GM21737 (cell line): ENCODE measurements around the gene IGHMBP2.

Experiments used
- ATAC-seq: cut with Tn5 transposase; IDR thresholded peaks from one replicate; pipeline ENCODE4 v1.9.1; 2021; ENCODE audit warnings: mild to moderate bottlenecking, moderate library complexity; ENCODE audit not compliant: unreplicated experiment

The IGHMBP2 gene

DNA sequence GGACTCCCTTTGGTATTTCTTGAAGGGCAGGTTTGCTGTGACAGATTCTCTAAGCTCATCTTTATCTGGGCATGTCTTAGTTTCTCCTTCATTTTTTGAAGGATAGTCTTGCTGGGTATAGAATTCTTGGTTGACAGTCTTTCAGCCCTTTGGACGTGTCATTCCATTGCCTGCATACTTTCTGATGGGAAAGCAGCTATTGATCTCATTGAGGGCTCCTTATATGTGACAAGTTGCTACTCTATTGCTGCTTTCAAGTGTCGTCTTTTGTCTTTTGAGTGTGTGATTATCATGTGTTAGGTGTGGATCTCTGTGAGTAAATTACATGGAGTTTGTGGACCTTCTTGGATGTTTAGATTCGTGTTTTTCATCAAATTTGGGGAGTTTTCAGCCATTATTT lies 21.9 kb downstream of the IGHMBP2 start:
- no peak for ATAC-seq

DNA sequence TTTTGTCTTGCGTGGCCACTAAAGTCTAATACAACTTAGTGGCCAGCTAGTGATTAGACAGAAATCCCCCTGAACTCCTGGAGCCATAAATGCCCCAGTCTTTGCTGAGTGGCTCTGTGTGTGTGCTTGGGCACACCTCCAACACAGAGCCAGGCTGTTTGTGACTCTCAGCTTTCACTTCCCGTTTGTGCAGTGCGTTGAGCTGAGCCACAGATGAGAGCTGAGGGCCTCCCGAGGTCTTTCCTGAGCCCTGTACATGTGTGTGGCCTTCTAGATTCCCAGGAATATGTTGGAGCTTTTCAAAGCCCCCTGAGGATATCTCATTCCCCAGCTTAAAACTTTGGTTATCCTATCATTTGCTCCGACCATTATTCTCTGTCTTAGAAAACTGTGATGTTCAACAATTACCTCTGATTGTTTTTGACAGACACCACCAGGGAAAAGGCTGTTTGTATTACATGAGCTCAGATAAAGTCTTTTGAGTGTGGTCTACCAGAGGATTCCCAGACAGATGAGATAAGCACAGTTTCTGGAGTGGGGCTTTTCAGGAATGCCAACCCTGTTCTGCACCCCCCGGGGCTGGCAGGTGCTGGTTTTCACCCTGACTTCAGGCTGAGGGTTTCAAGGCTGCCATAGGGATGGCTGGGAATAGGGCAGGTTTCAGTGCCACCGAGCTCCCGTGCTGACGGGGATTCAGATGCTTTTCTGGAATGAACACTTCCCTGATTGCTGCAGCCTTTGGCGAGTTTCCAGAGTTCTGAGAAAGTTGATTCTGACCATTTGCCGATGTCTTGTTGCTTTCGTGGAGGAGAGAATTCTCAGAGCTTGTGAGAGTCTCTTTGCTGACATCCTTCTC lies 23.8 kb downstream of the IGHMBP2 start:
- no peak for ATAC-seq

DNA sequence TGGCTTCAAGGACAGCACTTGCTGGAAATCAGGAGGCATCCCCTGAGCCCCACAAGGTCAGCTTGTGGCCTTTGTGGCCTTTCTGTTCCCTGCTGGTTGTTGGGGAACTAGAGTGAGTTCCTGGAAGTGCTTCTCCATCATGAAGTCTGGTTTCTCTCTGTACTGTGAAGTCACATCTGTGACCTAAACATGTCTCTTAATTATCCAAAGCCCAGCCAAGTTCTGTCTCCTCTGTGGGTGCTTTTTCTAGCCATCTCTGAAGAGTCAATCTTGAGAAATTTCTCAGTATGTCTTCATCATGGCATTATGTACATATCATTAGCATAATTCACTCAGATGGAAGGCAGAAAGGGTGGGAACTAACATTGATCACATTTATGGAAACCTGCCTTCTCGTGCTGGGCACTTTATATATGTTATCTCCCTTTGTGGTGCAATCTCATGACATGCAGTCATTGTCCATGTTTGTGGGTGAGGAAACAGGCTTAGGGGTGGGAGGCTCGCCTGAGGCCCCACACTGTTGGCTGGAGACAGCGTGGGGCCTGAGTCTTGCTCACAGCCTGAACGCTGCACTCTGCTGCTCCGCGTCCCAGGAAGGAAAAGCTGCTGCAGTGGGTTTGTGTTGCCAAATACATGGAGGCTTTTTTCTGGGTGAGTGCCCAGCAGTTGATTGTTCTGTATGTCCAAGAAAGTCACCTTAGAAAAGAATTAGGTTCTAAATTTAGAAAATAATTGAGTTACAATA lies 24.6 kb downstream of the IGHMBP2 start:
- no peak for ATAC-seq

DNA sequence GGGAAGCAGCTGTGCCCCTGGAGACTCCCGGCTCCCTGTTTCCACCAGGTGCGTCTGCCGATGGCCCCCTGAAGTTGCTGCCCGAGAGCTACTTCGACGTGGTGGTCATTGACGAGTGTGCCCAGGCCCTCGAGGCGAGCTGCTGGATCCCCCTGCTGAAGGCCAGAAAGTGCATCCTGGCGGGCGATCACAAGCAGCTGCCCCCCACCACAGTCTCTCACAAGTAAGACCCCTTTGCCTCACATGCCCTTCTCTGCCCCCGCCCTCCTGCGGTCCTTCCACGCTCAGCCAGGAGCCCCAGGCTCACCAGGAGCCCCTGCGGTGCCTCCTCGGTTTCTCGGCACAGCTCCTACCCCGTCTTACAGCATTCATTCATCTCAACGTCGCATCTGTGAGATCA lies 25.4 kb downstream of the IGHMBP2 start:
- no peak for ATAC-seq

DNA sequence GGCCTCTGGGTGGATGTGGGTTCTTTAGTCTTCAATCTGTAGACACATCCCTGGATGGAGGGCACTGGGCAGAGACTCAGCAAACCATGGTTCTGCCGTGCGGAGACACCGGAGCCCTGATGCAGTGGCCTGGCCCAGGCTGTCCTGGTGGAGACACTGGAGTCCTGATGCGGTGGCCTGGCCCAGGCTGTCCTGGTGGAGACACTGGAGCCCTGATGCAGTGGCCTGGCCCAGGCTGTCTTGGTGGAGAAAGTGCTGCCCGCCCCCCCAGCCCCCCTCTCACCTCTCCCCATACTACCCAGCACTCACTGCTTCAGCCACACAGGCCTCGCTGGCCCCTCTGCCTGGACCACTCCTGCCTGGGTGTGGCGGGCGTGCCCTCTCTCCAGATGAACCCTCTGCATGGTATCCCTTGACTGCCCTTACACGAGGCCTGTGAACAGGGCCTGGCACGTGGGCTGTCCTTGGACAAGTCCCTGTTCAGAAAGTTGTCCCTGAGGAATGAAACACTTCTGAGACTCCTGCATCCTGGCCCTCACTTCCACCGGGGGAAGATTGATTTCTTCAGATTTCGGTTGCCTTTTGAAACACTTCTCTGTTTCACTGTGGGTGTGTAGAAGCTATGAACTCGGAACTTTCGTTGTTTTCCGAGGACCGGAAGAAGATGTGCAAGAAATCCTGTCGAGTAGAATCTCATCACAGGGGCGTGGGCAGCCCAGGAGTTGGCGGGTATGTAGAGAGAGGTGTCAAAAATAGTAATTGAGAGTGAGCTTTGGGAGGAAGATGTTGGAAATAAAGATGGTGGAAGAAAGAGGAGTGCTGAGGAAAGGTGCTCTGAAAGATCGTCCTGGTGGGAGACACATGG lies 26.2 kb downstream of the IGHMBP2 start:
- no peak for ATAC-seq

DNA sequence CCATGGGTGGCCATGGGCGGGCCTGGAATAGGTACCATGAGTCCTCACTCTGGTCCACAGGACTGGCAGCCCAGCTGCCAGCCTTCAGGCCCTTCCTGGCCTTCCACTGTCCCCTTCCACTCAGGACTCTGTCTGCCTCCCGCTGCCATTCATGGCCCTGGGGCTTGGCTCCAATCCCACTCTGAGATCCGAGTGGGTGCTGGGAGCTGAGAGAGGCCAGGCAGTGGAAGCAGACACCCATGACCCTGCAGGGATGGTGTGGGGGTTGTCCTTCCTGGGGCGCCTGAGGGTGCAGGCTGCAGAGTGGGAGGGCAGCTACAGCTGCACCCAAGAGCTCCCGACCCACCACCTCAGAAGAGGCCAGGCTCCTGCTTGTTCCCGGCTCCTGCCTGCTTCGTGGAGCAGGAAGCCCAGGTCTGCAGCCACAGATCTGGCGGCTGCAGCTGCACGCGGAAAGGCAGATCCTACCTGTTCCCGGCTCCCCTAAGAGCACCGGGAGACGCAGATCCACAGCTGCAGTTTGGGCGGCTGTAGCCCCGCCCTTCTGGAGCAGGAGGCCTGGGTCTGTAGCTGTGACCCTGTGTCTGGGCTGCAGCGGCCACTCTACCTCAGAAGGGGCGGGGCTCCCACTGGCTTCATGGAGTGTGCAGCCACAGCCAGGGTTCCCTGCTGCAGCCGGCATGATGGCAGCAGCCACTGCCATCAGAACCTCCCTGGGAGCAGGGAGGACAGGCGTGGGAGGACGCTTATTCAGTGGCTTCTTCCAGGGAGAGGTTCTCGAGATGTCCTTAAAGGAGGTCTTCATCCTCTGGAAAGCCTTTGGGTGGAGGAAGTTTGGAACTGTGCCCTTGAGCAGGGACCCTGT lies 27.5 kb downstream of the IGHMBP2 start:
- ATAC-seq, result no peak

DNA sequence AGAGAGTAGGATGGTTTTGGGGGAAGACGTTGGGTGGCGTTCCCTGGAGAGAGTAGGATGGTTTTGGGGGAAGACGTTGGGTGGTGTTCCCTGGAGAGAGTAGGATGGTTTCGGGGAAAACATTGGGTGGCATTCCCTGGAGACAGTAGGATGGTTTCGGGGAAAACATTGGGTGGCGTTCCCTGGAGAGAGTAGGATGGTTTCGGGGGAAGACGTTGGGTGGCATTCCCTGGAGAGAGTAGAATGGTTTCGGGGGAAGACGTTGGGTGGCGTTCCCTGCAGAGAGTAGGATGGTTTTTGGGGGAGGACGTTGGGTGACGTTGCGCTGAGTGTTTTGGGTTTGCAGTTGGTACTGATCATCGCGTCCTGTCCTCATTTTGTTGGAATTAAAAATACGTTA lies 28.2 kb downstream of the IGHMBP2 start:
- no peak for ATAC-seq

DNA sequence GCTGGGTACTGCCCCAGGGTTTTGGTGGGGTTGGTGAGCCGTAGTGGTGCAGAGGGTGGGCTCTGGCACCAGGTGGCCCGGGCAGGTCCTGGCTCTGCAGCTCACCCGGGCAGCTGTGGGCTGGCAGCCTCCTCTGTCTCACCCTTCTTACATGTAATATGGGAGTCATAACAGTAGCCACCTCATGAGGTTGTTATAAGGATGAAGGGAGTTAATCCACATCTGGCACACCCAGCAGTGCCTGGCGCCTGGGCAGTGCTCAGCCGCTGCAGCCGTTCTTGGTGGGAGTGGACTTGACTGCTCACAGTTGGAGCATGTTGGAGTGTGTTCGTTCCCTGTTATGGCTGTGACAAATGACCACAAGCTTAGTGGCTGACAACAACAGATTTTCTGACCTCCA lies 28.7 kb downstream of the IGHMBP2 start:
- ATAC-seq, result no peak

DNA sequence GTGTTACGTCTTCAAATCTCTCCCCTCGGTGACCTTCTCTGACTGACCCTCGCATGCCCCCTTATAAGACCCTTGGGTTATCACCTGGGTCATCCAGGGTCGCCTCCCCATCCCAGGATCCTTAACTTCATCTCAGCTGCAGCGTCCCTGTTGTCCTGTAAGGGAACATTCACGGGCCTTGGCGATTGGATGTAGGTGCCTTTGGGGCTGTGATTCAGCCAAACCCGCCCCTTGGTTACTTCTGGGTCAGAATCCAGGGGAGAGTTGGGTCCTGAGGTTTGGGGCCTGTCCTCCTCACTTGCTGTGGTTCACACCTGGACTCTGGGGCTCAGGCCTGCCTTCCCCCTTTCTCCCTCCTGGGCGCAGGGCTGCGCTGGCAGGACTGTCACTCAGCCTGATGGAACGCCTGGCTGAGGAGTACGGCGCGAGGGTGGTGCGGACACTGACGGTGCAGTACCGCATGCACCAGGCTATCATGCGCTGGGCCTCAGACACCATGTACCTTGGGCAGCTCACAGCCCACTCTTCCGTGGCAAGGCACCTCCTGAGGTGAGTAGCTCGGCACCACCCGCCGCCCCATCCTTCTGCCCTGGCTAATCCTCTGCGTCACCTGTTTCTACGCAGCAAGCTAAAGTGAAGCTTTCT lies 29.4 kb downstream of the IGHMBP2 start:
- no peak for ATAC-seq

DNA sequence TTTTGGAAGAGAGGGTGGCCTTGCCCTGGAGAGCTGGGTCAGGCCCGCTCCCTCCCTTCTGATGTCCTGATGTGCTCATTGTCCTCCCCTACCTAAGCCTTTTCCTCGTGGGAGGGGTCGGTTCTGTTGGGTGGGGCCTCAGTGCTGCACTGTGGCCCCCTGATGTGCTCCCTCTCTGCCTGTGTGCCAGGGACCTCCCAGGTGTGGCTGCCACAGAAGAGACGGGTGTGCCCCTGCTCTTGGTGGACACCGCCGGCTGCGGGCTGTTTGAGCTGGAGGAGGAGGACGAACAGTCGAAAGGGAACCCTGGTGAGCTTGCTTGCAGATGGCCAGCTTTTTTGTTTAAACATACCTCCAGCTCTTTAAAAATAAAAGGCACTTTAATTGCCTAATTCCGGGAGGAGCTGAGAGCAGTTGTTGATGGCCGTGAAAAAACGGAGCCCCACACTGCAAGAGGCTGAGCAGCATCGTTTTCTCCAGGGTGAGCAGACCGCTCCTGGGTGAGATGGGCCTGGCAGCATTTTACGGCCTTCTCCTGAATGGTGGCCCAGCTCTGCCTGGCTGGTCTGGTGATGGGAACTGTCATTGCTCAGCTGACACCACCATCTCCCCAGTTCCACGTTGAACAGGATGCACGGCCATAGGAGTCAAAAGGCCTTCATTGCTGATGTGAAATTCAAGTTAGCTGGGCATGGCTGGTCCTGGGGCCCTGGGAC lies 30.1 kb downstream of the IGHMBP2 start:
- no peak for ATAC-seq

DNA sequence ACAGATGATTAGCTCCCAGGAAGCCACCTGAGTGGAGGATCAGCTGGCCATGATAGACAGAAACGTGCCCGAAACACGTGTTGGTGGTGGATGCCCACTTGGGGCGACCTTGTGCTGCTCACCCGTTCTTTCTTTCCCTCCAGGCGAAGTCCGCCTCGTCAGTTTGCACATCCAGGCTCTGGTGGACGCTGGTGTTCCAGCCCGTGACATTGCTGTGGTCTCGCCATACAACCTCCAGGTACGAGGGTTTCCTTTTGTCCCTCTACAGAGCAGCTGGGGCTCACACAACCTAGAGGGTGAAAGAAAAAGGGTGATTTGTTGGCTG lies 30.6 kb downstream of the IGHMBP2 start:
- no peak for ATAC-seq

DNA sequence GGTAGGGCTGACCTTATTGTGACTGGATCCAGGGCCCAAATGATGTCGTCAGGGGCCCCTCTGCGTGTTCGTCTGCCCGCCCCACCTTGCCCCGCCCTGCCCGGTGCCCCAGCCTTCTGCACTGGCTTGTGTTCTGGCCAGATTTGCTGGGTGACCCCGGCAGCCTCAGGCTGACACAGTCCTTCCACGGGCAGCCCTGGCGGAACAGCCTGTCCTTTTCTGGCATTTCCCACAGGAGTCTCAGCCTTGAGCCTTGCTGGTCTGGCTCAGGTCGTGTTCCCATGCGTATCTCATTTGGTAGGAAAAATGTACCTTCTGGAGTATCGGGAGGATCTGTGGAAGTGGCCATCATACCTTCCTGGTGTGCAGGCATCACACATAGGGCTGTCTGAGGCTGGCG lies 31.0 kb downstream of the IGHMBP2 start:
- ATAC-seq, result no peak

DNA sequence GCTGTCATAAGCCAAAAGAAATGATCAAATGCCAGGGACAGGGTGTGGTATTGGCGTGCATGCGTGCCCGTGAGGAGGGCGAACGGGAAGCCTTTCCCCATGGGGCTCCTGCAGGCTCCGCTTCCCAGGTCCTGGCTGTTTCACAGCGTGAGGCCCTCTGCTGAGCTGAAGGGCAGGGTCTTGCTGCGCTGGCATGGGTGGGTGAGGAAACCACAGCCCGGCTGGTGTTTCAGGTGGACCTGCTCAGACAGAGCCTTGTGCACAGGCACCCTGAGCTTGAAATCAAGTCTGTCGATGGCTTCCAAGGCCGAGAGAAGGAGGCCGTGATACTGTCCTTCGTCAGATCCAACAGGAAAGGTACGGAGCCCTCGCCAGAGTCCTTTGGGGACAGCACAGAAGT lies 31.4 kb downstream of the IGHMBP2 start:
- no peak for ATAC-seq

DNA sequence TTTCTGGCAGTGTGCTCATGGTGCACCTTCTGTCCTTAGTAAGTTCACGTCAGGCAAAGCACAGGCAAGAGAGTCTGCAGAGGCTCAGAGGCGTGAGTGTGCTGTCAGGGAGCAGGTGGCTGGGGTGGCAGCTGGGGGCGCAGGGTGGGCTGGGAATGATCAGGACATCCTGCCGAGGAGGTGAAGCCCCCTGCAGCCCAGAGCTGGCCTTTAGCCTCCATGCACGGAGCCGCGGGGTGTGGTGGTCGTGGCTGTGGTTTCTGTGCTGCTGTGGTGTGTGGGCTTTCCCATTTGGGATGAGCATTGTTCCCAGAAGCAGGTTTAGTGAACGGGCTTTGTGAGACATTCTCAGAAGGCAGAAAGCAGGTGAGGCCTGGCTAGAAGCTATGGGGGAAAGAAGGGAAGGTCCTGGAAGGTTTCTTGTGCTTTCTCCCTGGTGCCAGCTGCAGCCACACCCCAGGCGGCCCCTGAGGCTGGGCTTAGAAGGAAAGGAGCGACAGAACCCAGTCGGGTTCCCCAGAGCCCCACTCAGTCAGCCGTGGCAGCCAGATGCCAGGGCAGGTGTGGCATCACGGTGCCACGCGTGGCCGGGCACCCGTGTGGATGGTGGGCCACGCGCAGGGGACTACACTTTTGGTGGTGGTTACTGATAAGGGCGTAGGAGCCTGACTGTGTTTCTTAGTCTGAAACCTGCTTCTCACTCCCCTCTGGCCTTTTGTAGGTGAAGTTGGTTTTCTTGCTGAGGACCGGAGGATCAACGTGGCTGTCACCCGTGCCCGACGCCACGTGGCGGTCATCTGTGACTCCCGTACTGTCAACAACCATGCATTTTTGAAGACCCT lies 32.0 kb downstream of the IGHMBP2 start:
- no peak for ATAC-seq

DNA sequence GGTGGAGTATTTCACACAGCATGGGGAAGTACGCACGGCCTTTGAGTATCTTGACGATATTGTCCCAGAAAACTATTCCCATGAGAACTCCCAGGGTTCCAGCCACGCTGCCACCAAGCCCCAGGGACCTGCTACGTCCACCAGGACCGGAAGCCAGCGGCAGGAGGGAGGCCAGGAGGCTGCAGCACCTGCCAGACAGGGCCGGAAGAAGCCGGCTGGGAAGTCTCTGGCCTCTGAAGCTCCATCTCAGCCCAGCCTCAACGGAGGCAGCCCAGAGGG lies 32.6 kb downstream of the IGHMBP2 start:
- no peak for ATAC-seq

DNA sequence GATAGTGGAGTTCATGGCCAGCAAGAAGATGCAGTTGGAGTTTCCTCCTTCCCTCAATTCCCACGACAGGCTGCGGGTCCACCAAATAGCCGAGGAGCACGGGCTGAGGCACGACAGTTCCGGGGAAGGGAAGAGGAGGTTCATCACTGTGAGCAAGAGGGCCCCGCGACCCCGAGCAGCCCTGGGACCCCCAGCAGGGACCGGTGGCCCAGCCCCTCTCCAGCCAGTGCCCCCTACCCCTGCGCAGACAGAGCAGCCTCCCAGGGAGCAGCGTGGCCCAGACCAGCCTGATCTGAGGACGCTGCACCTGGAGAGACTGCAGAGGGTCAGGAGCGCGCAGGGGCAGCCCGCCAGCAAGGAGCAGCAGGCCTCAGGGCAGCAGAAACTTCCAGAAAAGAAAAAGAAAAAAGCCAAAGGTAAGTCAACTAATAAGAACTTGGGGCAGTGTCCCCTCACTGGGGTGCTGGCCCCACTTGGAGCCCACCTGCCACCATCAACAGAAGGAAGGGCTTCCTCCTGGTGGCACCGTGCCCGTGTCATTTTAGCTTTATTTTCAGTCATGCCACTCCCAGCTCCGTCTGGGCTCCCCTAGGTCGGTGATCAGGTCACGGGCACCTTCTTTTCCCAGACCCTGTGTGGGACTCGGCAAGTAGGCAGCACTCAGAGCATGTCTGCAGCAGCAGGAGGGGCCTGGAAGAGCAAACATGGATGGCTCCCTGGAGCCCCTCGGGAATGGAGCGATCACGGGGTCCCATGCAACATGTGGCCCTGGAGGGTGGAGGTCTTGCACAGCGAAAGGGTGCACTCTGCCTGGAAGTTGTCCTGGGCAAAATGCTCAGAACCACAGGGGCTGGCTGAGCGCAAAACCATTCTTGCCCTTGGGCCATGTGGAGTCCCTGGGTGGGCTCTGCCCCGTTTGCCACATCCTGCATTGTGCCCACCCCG lies 33.3 kb downstream of the IGHMBP2 start:
- no peak for ATAC-seq

DNA sequence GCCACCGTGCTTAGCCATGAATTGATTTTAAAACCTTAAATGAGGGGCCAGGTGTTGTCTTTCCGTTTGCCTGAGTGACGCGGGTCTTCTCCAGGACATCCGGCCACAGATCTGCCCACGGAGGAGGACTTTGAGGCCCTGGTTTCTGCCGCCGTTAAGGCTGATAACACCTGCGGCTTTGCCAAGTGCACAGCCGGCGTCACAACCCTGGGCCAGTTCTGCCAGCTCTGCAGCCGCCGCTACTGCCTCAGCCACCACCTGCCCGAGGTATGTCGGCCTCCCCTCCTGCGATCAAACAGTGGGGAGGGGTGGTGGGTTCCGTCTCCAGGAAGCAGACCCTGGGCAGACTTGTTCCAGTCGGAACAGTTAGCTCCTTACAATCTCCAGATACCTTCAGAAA lies 34.4 kb downstream of the IGHMBP2 start:
- ATAC-seq, result no peak
